OCI-LY3 (cell line): ENCODE data around the gene FN3K.
A peak's percentile ranks its signal among the peaks of the same experiment; 100 is the strongest.

Experiments used
- H2AFZ ChIP-seq: fragments of 200-600, 300-600 bp; shearing (Covaris generic); 2 replicates; pipeline ENCODE4 v1.6.0; 2014; ENCODE audit warnings: antibody characterized with exemption, low read depth, low read length
- H3K27ac ChIP-seq: fragments of 200-600, 300-600 bp; sonication (generic); 2 replicates; pipeline ENCODE4 v1.5.1; 2014; ENCODE audit warnings: mild to moderate bottlenecking, low read length, moderate library complexity, mixed read lengths
- H3K27me3 ChIP-seq: fragments of 200-600, 300-600 bp; sonication (generic); 2 replicates; pipeline ENCODE4 v1.6.1; 2014; ENCODE audit warnings: low read depth, low read length, mixed read lengths
- H3K36me3 ChIP-seq: fragments of 200-600, 300-600 bp; sonication (generic); replicated peaks from 2 replicates; pipeline ENCODE3; 2014; ENCODE audit warnings: low read depth, low read length, mixed read lengths
- H3K4me1 ChIP-seq: fragments of 300-600, 200-600 bp; sonication (generic); 2 replicates; pipeline ENCODE4 v1.6.1; 2014; ENCODE audit warnings: low read length, mixed read lengths
- H3K4me2 ChIP-seq: fragments of 200-600, 300-600 bp; sonication (generic); 2 replicates; pipeline ENCODE4 v1.6.1; 2014; ENCODE audit warnings: low read length, mixed read lengths
- H3K4me3 ChIP-seq: fragments of 300-600, 200-600 bp; sonication (generic); 2 replicates; pipeline ENCODE4 v1.5.1; 2014; ENCODE audit warnings: antibody characterized with exemption, mild to moderate bottlenecking, low read length, moderate library complexity
- H3K79me2 ChIP-seq: fragments of 300-600, 200-600 bp; shearing (Covaris generic); 2 replicates; pipeline ENCODE4 v1.6.1; 2014; ENCODE audit warnings: mild to moderate bottlenecking, low read length, mixed read lengths
- H3K9ac ChIP-seq: fragments of 300-600, 200-600 bp; shearing (Covaris generic); 2 replicates; pipeline ENCODE4 v1.6.0; 2014; ENCODE audit warnings: mild to moderate bottlenecking, low read length, moderate library complexity
- H3K9me3 ChIP-seq: fragments of 200-600, 300-600 bp; shearing (Covaris generic); 2 replicates; pipeline ENCODE4 v1.6.1; 2014; ENCODE audit warnings: low read length, mixed read lengths; ENCODE audit not compliant: insufficient read depth
- H4K20me1 ChIP-seq: fragments of 200-600, 300-600 bp; sonication (generic); 2 replicates; pipeline ENCODE4 v1.6.1; 2016; ENCODE audit warnings: low read length, mixed read lengths; ENCODE audit not compliant: insufficient read depth
- CTCF ChIP-seq: fragments of 200-600, 300-600 bp; sonication (generic); IDR thresholded peaks from 2 replicates; pipeline ENCODE4 v1.5.1; 2014; ENCODE audit warnings: antibody characterized with exemption, low read length, low read depth
- EZH2phosphoT487 ChIP-seq: fragments of 200-600 bp; shearing (Covaris generic); IDR thresholded peaks from 2 replicates; pipeline ENCODE4 v1.6.1; 2018; ENCODE audit warnings: antibody characterized with exemption, mixed run types, low read depth

Gene FN3K

GRCh38 chr17:82696916-82697807 is 38.3 kb upstream of the FN3K start:
- TF ChIP-seq EZH2phosphoT487 = no peak
- TF ChIP-seq CTCF = no peak
- no peak overlapping the region for H3K9ac ChIP-seq
- H3K79me2 ChIP-seq = peaks cover 8% of the 10 kb centered on the region; the same call in 1 of the 2 replicates
- no peak overlapping the region for H3K27ac ChIP-seq
- H3K9me3 ChIP-seq = peaks cover 9% of the 10 kb centered on the region; the same call in 1 of the 2 replicates
- H2AFZ ChIP-seq = no peak overlapping the region
- peaks cover 5% of the 10 kb centered on the region for H3K4me1 ChIP-seq
- peak overlapping the region; percentile 60 for H3K4me2 ChIP-seq
- no peaks in the 10 kb centered on the region for H4K20me1 ChIP-seq
- H3K27me3 ChIP-seq = no peaks in the 10 kb centered on the region
- peaks cover 9% of the 10 kb centered on the region for H3K36me3 ChIP-seq
- peak overlapping the region; percentile 75 for H3K4me3 ChIP-seq

GRCh38 chr17:82697808-82698064 is 37.7 kb upstream of the FN3K start:
- H2AFZ ChIP-seq = no peak overlapping the region

GRCh38 chr17:82698065-82698973 is 37.1 kb upstream of the FN3K start, which contains the start of gene RAB40B:
Gene RAB40B, minus strand, starts transcription at chr17:82698698. Its CDS starts 102 bp downstream, at chr17:82698596.
- Histone ChIP-seq H4K20me1 (no peaks in the 10 kb centered on the region), H3K36me3 (peaks cover 9% of the 10 kb centered on the region), H3K9me3 (peaks cover 9% of the 10 kb centered on the region; the same call in 1 of the 2 replicates), H3K4me3 (peak within 1 kb of the TSS; percentile 75), H3K4me2 (peak within 1 kb of the TSS; percentile 66), H3K4me1 (peaks cover 16% of the 10 kb centered on the region), H3K79me2 (peaks cover 8% of the 10 kb centered on the region; the same call in 1 of the 2 replicates), H2AFZ (no peak within 1 kb of the TSS), H3K27me3 (no peaks in the 10 kb centered on the region), H3K9ac (0 out of 2 replicates have a peak within 1 kb of the TSS, but pooled peaks have one; percentile 39), H3K27ac (no peak within 1 kb of the TSS)
- TF ChIP-seq CTCF (no peak), EZH2phosphoT487 (no peak)

More at GRCh38 chr17:82697808-82698064, 37.7 kb upstream of the FN3K start:
- H3K36me3 ChIP-seq = peaks cover 9% of the 10 kb centered on the region
- 0 out of 2 replicates have a peak overlapping the region, but pooled peaks have one; percentile 20 for H3K9ac ChIP-seq
- TF ChIP-seq EZH2phosphoT487 = no peak
- TF ChIP-seq CTCF = no peak
- peaks cover 8% of the 10 kb centered on the region; the same call in 1 of the 2 replicates for H3K79me2 ChIP-seq
- H3K27ac ChIP-seq = no peak overlapping the region
- H4K20me1 ChIP-seq = no peaks in the 10 kb centered on the region
- peaks cover 10% of the 10 kb centered on the region for H3K4me1 ChIP-seq
- H3K4me2 ChIP-seq = peak overlapping the region; percentile 60
- H3K27me3 ChIP-seq = no peaks in the 10 kb centered on the region
- H3K9me3 ChIP-seq = peaks cover 9% of the 10 kb centered on the region; the same call in 1 of the 2 replicates
- peak overlapping the region; percentile 75 for H3K4me3 ChIP-seq
